HG02852 (cell line): ENCODE results near the gene KSR2.
"Not testable (repeated sequence)": the region's sequence is repeated elsewhere in the genome, so short reads cannot be mapped to it uniquely, and the experiment has no call there.

ENCODE experiments used
- ATAC-seq: cut with Tn5 transposase; IDR thresholded peaks from one replicate; pipeline ENCODE4 v1.9.1; 2021; ENCODE audit warnings: mild to moderate bottlenecking, moderate library complexity; ENCODE audit not compliant: unreplicated experiment

Gene KSR2

DNA sequence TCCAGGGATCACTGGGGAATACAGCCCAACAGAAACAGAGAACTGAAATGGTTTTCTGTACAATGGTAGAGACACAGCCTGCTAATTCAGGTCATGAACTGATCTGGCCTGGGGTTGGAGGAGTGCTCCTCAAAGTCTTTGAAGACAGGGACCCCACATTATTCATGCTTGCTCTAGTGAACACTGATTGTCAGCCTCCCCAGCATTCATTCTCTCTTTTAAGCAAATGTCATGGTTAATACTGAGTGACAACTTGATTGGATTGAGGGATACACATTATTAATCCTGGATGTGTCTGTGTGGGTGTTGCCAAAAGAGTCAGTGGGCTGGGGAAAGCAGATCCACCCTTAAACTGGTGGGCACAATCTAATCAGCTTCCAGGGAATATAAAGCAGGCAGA is 319.0 kb downstream of the KSR2 start:
- no peak for ATAC-seq

DNA sequence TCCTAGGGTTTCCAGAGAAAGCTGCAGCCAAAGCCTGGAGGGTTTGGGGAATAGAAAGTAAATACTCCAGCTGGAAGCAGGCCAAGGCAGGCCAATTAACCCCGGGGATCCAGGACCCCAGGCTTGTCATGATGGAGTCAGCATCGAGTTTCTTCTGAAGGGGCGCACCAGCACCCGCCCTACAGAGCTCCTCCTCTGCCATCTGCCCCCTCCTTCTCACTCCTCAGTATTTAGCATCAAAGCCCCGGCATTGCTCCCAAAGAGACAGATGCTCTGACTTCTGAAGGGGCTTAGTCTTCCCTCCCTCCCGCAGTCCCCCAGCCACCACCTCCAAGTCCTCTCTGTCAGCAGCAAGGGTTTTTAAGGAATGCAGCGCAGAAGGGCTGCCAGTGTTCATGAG is 322.3 kb downstream of the KSR2 start:
- no peak for ATAC-seq

DNA sequence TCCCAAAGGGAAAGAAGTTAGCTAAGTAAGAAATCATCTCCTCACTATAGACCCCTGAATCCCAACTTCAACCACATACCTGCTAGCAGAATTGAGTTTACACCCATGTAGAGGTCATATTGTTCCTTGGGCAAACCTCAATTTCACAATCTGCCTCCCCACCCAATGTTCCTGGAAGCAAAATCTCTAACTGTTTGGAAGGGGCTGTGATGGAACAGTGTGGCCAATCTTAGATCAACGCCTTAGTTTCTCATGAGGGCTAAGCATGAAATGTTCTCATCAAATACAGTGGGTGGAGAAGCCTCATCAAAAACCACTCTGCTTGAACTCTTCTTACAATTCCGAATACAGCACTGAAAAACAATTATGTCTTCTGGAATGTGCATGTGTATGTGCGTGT is 323.3 kb downstream of the KSR2 start:
- no peak for ATAC-seq

DNA sequence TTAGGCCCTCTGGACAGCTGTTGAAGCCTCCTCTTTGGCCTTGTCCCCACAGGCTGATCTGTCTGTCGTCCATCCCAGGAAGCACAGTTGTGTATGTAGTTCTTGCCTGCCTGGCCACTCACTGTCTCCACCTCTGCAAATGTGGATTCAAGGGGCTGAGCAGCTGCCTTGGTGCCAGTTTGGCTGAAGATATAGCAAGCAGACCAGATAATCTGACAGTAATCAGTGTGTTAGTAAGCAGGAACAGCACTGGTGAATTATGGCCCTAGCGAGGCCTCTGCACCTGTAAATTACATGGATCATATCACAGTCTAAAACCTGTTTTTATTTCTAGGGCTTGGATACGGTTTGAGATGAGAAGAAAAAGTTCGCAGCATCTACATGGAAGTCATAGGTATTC is 324.8 kb downstream of the KSR2 start:
- ATAC-seq = no peak

DNA sequence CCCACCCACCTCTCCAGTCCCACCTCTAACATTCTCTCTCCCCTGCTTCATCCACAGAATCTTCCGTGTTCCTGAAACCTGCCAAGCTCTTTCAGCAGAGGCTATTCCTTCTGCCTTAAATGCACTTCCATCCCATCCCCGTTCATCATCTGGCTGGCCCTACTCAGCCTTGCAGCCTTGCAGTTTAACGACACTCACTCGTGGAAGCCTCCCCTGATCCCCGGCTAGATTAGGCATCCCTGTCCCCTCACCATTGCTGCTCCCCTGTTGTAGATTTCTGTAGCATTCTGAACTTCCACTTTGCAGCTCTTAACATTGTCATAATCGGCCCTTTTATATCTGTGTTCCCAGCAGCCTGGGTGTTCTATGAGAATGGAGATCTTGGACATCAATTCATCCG is 326.9 kb downstream of the KSR2 start:
- ATAC-seq = no peak

DNA sequence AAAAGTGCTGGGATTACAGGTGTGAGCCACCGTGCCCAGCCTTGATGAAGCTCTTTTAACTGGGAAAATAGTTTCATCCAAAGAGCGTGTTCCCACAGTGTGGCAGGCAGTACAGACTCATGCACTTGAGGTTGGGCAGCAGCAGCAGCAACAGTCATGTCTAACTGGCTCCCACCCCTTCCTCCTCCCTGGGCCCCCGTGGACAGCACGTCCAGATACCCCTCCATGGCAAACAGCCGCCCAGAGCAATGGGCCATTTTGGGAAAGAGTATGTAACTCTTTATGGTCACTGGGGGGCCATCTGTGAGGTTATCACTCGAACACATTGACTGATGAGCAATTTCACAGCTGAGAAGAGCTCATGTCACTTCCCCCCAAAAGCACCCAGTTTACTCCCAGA is 328.3 kb downstream of the KSR2 start:
- no peak for ATAC-seq

DNA sequence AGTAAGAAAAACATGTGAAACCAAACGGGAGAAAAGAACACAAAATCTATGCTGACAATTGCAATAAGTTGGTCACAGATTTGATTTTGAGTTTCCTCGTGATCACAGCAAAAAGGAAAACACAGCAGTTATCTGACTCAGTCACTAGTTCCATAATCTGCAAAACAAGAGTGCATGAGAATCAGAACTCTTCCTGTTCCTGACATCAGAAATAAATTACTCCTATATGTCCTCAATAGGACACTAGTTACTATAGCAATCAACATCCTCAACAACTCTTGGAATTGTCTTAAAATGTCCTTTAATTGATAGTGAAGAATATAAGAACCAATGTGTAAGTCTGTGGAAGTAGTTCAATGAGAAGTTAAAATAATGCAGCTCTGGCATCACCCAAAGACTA is 339.3 kb downstream of the KSR2 start:
- no peak for ATAC-seq

DNA sequence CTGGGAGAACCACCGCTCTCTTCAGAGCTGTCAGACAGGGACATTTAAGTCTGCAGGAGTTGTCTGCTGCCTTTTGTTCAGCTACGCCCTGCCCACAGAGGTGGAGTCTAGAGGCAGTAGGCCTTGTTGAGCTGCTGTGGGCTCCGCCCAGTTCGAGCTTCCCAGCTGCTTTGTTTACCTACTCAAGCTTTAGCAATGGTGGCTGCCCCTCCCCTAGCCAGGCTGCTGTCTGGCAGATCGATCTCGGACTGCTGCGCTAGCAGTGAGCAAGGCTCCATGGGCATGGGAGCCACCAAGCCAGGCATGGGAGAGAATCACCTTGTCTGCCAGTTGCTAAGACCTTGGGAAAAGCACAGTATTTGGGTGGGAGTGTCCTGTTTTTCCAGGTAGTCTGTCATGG is 340.1 kb downstream of the KSR2 start:
- not testable (repeated sequence) for ATAC-seq

DNA sequence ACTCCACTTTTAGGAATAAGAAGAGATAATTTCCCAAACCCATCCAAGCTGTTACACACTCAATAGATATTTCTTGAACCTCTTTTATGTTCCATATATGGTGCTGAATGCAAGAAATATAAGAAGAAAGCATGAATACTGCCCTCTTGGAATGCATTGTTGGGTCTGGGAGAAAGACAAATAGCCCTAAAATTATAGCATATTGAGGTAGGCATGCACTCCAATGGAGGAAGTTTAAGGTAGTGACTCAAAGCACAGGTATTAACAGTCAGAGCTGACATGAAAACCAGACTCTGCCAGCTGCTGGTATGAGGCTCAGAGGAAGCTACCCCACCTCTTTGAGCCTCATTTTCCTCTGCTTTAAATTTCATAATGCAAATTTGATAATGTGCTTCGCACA is 346.0 kb downstream of the KSR2 start:
- no peak for ATAC-seq

DNA sequence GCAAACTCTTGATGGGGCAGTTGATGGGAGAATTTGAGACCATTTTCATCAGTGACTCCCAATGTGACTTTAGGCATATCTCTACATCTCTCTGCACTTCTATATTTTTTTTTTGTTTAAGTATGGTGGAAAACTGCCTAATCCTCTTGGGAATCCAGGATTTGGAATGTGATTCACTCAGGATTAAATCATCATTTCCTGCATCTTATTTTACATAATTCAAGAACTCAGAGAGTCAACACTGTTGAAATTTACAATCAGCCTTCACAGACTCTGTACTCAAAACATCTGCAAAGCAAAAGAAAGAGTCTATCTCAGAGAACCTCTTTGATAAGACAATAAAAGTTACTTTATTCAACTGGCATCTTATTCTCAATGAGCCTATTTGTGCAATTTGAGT is 346.7 kb downstream of the KSR2 start:
- no peak for ATAC-seq

DNA sequence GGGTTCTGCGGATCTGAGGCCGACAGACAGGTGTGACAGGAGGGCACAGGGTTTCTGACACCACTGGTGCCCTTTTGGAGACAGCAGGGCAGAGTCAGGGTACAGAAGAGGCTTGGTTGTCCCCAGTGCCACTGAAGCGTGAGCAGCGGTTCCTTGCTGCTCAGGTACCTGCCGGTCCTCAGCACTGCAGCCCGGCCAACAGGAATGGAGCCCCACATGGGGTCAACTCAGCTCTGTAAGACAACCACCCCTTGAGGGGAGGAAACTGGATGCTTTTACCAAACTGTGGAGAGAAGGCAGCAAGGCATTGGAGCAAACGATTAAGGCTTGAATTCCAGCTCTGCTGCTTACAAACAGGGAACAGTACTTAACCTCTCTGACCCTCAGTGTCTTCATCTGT is 361.0 kb downstream of the KSR2 start:
- ATAC-seq = no peak

DNA sequence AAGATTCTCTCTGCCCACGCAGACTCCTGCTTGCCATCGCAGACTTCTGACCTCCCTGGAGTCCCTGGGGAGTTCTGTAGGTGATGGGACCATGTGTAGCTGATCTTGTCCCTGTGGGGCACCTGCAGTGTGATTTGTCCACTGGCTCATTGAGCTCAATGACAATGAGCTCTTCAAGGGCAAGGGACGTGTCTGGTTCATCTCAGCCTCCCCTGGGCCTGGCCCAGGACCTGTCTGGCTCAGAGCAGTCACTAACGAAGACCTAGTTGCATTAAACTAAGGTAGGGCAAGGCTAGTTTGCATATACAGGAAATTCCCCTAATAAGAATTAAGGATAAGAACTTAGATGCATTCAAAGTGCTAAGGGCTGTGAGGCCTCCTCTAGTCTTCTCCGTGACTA is 361.8 kb downstream of the KSR2 start:
- ATAC-seq = no peak

DNA sequence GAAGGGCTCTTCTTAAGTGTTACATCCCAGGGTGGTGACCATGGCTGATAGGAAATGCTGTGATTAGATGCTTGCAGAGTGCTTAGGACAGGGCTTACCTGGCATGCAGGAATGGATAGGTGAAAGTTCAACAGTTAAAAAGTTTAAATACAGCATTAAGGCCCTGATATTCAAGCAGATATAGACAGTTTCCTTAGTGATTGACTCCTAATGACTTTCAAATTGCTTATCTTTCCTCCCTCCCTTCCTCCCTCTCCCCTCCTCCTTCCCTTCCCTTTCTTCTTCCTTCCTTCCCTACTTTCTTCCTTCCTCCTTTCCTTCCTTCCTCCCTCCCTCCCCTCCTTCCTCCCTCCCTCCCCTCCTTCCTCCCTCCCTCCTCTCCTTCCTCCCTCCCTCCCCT is 362.8 kb downstream of the KSR2 start:
- ATAC-seq = no peak

DNA sequence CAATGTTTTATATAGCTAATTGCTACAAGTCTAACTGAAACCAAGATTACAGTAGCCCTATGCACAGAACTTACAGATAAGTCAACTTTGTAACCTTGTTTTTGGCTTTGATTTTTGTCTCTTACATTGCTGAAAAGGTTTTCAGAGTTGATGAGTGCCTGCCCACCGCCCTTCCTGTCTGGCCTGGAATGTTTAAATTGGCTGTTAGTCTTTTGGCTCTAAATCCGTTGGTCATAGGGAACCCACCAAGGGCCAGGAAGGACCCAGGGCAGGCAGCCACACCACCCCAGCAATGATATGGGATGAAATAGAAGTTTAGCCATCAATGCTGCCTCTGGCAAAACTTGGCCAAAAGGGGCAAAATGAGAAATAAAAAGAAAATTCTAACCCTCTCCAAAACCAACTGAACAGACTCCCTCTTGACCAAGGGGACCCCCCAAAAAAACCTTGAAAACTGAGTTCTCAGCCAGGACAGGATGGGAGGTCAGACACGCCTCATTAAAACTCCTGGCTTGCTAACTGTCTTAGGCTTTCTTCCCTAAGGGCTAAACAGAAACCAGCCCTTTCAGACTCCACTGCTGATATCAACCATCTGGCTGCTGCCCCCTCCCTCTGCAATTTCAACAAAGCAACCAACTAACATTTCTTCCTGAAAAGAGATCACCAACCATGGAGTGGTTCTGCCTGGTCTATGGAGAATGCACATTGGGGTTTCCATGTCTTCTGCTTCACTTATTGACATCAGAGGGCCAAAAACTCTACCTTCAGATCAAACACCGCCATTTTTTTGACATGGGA is 365.3 kb downstream of the KSR2 start:
- no peak for ATAC-seq

DNA sequence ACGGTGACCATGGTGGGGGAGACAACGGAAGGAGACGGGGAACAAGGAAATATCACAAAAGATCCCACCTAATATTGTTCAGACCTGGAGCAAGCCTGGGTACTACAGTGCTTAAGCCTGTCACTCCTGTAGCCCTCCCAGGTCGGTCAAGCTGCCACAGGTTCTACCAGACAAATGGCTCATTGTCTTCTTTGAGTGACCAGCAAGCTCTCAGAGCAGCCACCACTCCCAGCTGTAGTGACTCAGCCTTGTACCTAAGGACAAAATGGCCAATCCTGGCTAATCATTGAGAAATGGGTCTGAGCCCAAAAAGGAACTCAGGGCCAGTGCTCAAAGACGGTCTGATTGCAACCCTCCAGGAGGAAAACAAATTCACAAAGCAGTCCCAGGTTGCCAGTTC is 368.9 kb downstream of the KSR2 start:
- no peak for ATAC-seq

DNA sequence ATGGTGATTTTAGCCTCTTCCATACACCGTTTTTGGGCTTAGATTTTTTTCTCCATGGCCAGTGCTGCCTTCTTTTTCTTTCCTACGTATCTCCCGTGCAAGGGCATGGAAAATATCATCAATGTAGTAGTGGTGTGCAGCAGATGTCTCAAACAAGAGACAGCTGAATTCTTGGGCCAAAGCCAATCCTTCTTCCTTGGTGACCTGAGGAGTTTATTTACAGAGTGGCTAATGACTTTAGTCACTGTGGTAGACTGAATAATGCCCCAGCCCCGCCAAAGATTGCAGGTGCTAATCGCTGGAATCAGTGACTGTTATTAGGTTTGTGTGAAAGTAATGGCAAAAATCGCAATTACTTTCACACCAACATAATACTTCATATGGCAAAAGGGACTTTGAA is 371.8 kb downstream of the KSR2 start:
- no peak for ATAC-seq

DNA sequence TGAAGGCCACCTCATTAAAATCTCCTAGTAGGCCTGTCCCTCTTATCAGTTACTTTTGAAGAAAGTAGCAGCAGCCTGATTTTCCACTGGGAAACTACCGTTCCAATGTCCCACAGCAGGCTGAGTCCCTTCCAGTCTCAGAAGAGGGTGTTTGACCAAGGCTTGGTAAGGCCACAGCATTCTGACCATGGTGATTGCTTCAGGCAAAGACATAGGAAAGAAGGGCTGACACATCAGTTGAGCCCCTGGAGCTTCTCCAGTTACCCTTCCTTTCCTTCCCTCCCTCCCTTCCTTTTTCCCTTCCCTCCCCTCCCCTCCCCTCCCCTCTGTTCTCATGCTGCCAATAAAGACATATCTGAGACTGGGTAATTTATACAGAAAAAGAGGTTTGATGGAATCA is 373.0 kb downstream of the KSR2 start:
- no peak for ATAC-seq

DNA sequence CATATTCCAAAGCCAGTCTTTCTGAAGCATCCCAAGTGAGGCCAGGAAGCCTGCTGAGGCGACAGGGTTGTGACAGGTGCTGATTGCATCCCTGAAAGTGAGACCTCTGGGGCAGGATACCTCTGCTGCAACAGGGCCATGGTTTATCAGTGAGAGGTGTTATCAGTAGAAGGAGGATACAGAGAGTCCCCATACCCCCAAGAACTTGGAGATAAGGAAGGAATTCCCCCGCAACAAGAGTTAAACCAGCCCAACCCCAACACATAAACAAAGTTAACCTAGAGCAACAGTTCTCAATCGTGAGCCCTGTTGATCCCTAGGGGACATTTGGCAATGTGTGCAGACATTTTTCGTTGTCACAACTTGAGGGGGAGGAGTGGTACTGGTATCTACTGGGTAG is 374.3 kb downstream of the KSR2 start:
- no peak for ATAC-seq

DNA sequence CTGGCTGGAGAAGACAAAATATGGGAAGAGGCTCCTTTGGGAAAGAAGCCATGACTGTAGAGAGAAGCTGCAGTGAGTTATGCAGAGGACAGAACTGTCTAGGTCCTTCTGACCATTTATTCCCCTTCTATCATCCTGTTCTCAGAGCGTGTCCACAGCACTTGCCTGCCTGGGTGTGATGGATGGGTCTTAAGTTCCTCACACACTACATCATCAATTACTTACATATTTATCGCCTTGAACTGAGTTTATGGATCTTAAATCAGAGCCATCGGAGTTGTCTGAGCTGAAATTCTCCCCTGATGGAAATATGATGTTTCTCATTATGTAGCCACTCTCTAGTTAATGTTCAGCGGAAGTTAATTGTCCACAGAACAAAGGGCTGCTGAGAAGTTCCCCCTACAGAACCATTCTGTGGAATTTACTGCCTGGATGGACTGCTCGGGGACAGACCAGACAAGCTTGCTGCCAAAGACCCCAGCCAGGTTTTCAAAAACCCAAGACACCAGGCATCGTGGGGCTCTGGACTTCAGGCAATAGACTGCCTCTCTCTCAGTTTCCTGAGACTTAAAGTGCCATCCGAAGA is 374.9 kb downstream of the KSR2 start:
- no peak for ATAC-seq

DNA sequence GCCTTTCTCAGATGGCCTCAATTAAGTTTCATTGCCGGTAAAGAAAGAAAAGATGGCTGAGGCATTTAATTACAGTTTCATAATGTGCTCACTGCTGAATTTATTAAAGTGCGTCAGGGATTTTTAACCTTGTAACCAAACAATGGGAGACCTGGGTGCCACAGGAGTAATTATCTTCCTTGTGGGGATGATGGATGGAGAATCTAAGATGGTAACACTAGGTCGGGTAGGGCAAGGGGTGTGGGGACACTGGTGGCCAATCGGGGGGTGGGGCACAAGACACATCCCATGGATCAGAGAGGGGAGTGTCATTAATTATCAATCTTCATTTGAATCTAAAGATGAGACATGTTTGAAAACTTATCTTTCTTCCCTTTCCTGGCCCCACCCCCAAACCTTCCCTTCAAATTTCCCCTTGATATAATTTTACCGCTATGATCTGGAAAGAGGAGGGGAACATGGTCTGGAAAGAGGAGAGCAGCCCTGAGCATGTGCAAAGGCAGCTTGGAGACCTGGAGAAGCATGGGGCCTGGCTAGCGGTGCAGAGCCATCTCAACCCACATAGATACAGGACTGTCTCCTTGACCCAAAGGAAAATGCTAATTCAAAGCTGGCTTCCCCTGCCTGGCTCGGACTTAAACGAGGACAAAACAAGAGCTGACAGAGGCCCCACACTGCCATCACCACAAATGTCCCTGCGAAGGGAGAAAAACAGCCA is 376.0 kb downstream of the KSR2 start:
- ATAC-seq = no peak

DNA sequence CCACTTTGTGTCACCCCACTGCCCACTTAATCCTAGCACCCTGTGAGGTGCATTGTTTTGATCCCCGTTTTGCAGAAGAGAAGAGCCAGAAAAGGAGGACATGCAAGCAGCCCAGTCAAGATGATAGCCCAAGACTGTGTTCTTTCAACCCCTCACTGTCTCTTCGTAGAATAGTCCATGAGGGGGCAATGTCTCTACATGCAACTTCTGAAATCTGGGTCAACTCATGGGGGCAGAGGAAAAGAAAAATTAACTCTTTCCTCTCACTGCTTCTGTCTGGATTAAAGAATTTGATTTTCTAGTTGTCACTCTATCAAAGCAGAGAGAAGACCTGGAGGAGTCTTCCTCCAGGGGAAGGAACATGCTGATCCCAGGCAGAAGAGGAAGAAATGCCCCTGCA is 377.8 kb downstream of the KSR2 start:
- no peak for ATAC-seq

DNA sequence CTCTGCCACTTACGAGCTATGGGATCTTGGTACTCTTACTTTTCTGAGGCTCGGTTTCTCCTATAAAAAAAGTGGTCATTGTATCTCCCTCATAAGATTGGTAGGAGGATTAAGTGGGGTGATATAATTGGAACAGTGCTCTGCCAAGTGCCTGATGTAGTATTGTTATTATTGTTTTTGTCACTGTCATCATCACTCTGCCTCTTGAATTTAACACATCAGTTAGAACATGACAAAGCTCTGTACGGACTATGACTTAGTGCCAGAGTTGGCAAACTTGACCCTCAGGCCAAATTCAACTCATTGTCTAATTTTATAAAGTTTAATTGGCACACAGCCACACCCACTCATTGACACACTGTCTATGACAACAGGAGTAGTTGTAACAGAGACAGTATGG is 378.4 kb downstream of the KSR2 start:
- ATAC-seq = no peak
